GM23338 (cell line): Measurements from ENCODE around the gene EIF2B5. TPM values are rescaled to one million over a fixed set of nuclear protein-coding genes. Genes with fewer than 3 reads are reported as not detected.

Experiments used
- ATAC-seq: fragments of 200-7000 bp; cut with Tn5 transposase; 3 replicates; pipeline ENCODE4 v1.9.1; 2020
- DNase-seq: peaks from one replicate; pipeline ENCODE4 v3.0.0-alpha.2; 2015; ENCODE audit warnings: low spot score
- H2AFZ ChIP-seq: fragments of 200-600 bp; sonication (generic); 2 replicates; pipeline ENCODE4 v1.8.0; 2016; ENCODE audit warnings: antibody characterized with exemption, mild to moderate bottlenecking, moderate library complexity
- H3F3A ChIP-seq: fragments of 200-600 bp; sonication (generic); replicated peaks from 2 replicates; pipeline ENCODE4 v1.8.0; 2017; ENCODE audit warnings: antibody characterized with exemption, mixed run types, low read depth
- H3K27ac ChIP-seq: fragments of 200-600 bp; sonication (generic); 2 replicates; pipeline ENCODE4 v1.6.1; 2016; ENCODE audit warnings: low read depth
- H3K27me3 ChIP-seq: fragments of 200-600 bp; sonication (generic); 2 replicates; pipeline ENCODE4 v1.8.0; 2016; ENCODE audit warnings: mild to moderate bottlenecking, mixed run types, moderate library complexity; ENCODE audit not compliant: insufficient read depth
- H3K36me3 ChIP-seq: fragments of 200-600 bp; sonication (generic); 2 replicates; pipeline ENCODE4 v1.8.0; 2016; ENCODE audit warnings: mild to moderate bottlenecking; ENCODE audit not compliant: insufficient read depth
- H3K4me1 ChIP-seq: fragments of 200-600 bp; sonication (generic); 2 replicates; pipeline ENCODE4 v1.8.0; 2016; ENCODE audit warnings: mild to moderate bottlenecking, moderate library complexity; ENCODE audit not compliant: insufficient read depth
- H3K4me2 ChIP-seq: fragments of 200-600 bp; sonication (generic); 2 replicates; pipeline ENCODE4 v1.7.1; 2017; ENCODE audit warnings: mixed run types
- H3K4me3 ChIP-seq: fragments of 200-600 bp; sonication (generic); 2 replicates; pipeline ENCODE4 v1.6.1; 2016; ENCODE audit warnings: mixed run types
- H3K79me2 ChIP-seq: fragments of 200-600 bp; sonication (generic); replicated peaks from 2 replicates; pipeline ENCODE4 v1.8.0; 2017; ENCODE audit warnings: mild to moderate bottlenecking; ENCODE audit not compliant: insufficient read depth
- H3K9me2 ChIP-seq: fragments of 200-600 bp; sonication (generic); 2 replicates; pipeline ENCODE4 v1.8.0; 2017; ENCODE audit not compliant: insufficient read depth
- H4K20me1 ChIP-seq: fragments of 200-600 bp; sonication (generic); replicated peaks from 2 replicates; pipeline ENCODE4 v1.8.0; 2017; ENCODE audit warnings: mild to moderate bottlenecking; ENCODE audit not compliant: insufficient read depth
- H3K27ac Mint-ChIP-seq: 2 replicates; pipeline ENCODE4 v1.8.0; 2020; ENCODE audit warnings: inconsistent platforms, mild to moderate bottlenecking, moderate library complexity, mixed read lengths
- H3K27me3 Mint-ChIP-seq: 3 replicates; pipeline ENCODE4 v1.8.0; 2022; ENCODE audit warnings: low read depth, mild to moderate bottlenecking, moderate library complexity, mixed read lengths, inconsistent platforms; ENCODE audit not compliant: insufficient read depth, poor library complexity
- H3K36me3 Mint-ChIP-seq: 3 replicates; pipeline ENCODE4 v1.8.0; 2021; ENCODE audit warnings: low read depth, mild to moderate bottlenecking, inconsistent platforms, moderate library complexity, mixed read lengths
- H3K4me1 Mint-ChIP-seq: 3 replicates; pipeline ENCODE4 v1.8.0; 2020; ENCODE audit warnings: mild to moderate bottlenecking, inconsistent platforms, mixed read lengths
- H3K4me3 Mint-ChIP-seq: 3 replicates; pipeline ENCODE4 v1.8.0; 2021; ENCODE audit warnings: moderate library complexity, mild to moderate bottlenecking, inconsistent platforms, mixed read lengths
- H3K9me3 Mint-ChIP-seq: 3 replicates; pipeline ENCODE4 v1.8.0; 2020; ENCODE audit warnings: moderate library complexity, mild to moderate bottlenecking, inconsistent platforms, mixed read lengths
- CREB1 ChIP-seq: fragments of 250-450 bp; sonication (Bioruptor Pico); IDR thresholded peaks from 2 replicates; pipeline ENCODE4 v1.5.0; 2020; ENCODE audit warnings: low read depth, mild to moderate bottlenecking, moderate library complexity
- CTCF ChIP-seq, 2 experiments: fragments of 200-600 bp in 1 of 2; sonication (generic) in 1 of 2; conservative IDR thresholded peaks; 2 replicates each; pipeline versions ENCODE4 v1.5.1 to v1.6.1; 2016 to 2017; ENCODE audit warnings: antibody characterized with exemption in 2 of 2, low read depth in 2 of 2, mild to moderate bottlenecking in 2 of 2, moderate library complexity in 1 of 2
- ETS1 ChIP-seq: IDR thresholded peaks from 2 replicates; pipeline ENCODE4 v1.6.1; 2016; ENCODE audit warnings: antibody characterized with exemption
- EZH2 ChIP-seq: fragments of 200-600 bp; sonication (generic); IDR thresholded peaks from one replicate; pipeline ENCODE4 v1.8.0; 2017; ENCODE audit warnings: antibody characterized with exemption, mild to moderate bottlenecking, low read depth; ENCODE audit not compliant: unreplicated experiment
- EZH2phosphoT487 ChIP-seq: fragments of 200-600 bp; sonication (generic); IDR thresholded peaks from one replicate; pipeline ENCODE4 v1.8.1; 2018; ENCODE audit warnings: antibody characterized with exemption; ENCODE audit not compliant: unreplicated experiment
- JUNB ChIP-seq: IDR thresholded peaks from one replicate; pipeline ENCODE4 v1.6.1; 2016; ENCODE audit warnings: antibody characterized with exemption; ENCODE audit not compliant: unreplicated experiment
- NANOG ChIP-seq: IDR thresholded peaks from 2 replicates; pipeline ENCODE4 v1.6.1; 2016; ENCODE audit warnings: antibody characterized with exemption, borderline replicate concordance
- POLR2AphosphoS5 ChIP-seq: IDR thresholded peaks from 2 replicates; pipeline ENCODE4 v1.6.1; 2016; ENCODE audit warnings: antibody characterized with exemption, low read depth
- REST ChIP-seq: IDR thresholded peaks from one replicate; pipeline ENCODE4 v1.6.1; 2018; ENCODE audit warnings: antibody characterized with exemption; ENCODE audit not compliant: unreplicated experiment
- STAT1 ChIP-seq: IDR thresholded peaks from one replicate; pipeline ENCODE4 v1.6.1; 2016; ENCODE audit warnings: antibody characterized with exemption; ENCODE audit not compliant: unreplicated experiment
- ZNF114 ChIP-seq: fragments of 250-450 bp; sonication (Bioruptor Pico); IDR thresholded peaks from 2 replicates; pipeline ENCODE4 v1.5.0; 2020; ENCODE audit warnings: mild to moderate bottlenecking, moderate library complexity
- ZNF331 ChIP-seq: fragments of 250-450 bp; sonication (Bioruptor Pico); IDR thresholded peaks from 2 replicates; pipeline ENCODE4 v1.5.0; 2020; ENCODE audit warnings: low read depth, mild to moderate bottlenecking, moderate library complexity
- ZNF462 ChIP-seq: fragments of 250-450 bp; sonication (Bioruptor Pico); IDR thresholded peaks from 2 replicates; pipeline ENCODE4 v1.5.0; 2020; ENCODE audit warnings: mild to moderate bottlenecking, moderate library complexity
- polyA plus RNA-seq: library from polyadenylated mRNA; unstranded; fragments of >200 nt; fragmentation: Nextera tagmentation; extraction: Ambion mirVana; gene quantifications from 2 replicates; pipeline ENCODE4 v1.2.1, GENCODE V29; 2016
- total RNA-seq: library from RNA; depleted of rRNA; stranded (reverse); fragments of >200 nt; shearing (Covaris generic); gene quantifications from 2 replicates; pipeline ENCODE4 v1.2.3, GENCODE V29; 2014

The EIF2B5 gene
- total and polyA plus RNA-seq, 2 experiments from 2014 or later, result 26.4 to 43.3 TPM

- Mint-ChIP-seq H3K4me1 (no peaks in the 10 kb centered on the region), H3K4me3 (no peak overlapping the region), H3K36me3 (no peaks in the 10 kb centered on the region), H3K27me3 (peaks cover 4% of the 10 kb centered on the region), H3K9me3 (peaks cover 11% of the 10 kb centered on the region), H3K27ac (no peak overlapping the region)
- DNase-seq (no peak), ATAC-seq (no peak)
- Histone ChIP-seq H3F3A (no peaks in the 10 kb centered on the region), H3K4me2 (no peak overlapping the region), H3K27me3 (no peaks in the 10 kb centered on the region), H2AFZ (no peak overlapping the region), H3K4me1 (no peaks in the 10 kb centered on the region), H3K9me2 (no peaks in the 10 kb centered on the region), H3K27ac (no peak overlapping the region), H4K20me1 (no peaks in the 10 kb centered on the region), H3K4me3 (no peak overlapping the region), H3K36me3 (no peaks in the 10 kb centered on the region), H3K79me2 (no peaks in the 10 kb centered on the region)
- TF ChIP-seq STAT1 (no peak), EZH2 (no peak), EZH2phosphoT487 (no peak), POLR2AphosphoS5 (no peak), ETS1 (no peak), REST (no peak), NANOG (no peak), ZNF331 (CRISPR knock-in tag) (no peak), JUNB (no peak), CREB1 (no peak), ZNF114 (no peak), CTCF (conservative IDR thresholded peaks at IDR 0.05; ENCODE audit: low read depth in 2 of 2) (no peak), ZNF462 (CRISPR knock-in tag) (no peak)
Observed at GRCh38 chr3:184092199-184092598, 43.0 kb upstream of the EIF2B5 start.
